ENCODE measurements around the gene PLXNA1.

- TF ChIP-seq ATF3 (IDR thresholded peaks at IDR 0.05) (no peak), CTCF (IDR thresholded peaks at IDR 0.05; ENCODE audit: low read depth, low read length, missing input control) (no peak), SP1 (IDR thresholded peaks at IDR 0.05) (no peak), REST (IDR thresholded peaks at IDR 0.05) (no peak), FOXA2 (IDR thresholded peaks at IDR 0.05) (no peak), YY1 (IDR thresholded peaks at IDR 0.05) (no peak), GABPA (IDR thresholded peaks at IDR 0.05 in 1 of 2, conservative IDR thresholded peaks at IDR 0.05 in 1 of 2) (no peak), EGR1 (IDR thresholded peaks at IDR 0.05; ENCODE audit: low read depth in 2 of 2) (no peak), TAF1 (conservative IDR thresholded peaks at IDR 0.05) (no peak), MAX (IDR thresholded peaks at IDR 0.05) (no peak), HNF4A (conservative IDR thresholded peaks at IDR 0.05) (no peak)
Observed at GRCh38 chr3:127027811-127028548, 45.1 kb downstream of the PLXNA1 start.
